ENCODE data around the gene LMTK3. TPM values are rescaled to one million over a fixed set of nuclear protein-coding genes. Genes with fewer than 3 reads are reported as not detected.
"Not testable (repeated sequence)": the region's sequence is repeated elsewhere in the genome, so short reads cannot be mapped to it uniquely, and the experiment has no call there.

The LMTK3 gene
- total RNA-seq, 1 donor from 2014 or later = 0.32 TPM

GRCh38 chr19:48490981-48491792 lies 20.4 kb downstream of the LMTK3 start:
- peak overlapping the region; percentile 31 for H3K27ac Mint-ChIP-seq (ENCODE audit: unreplicated experiment)
- TF ChIP-seq CTCF (IDR thresholded peaks at IDR 0.05) = no peak
- H3K4me3 Mint-ChIP-seq (ENCODE audit: unreplicated experiment) = peak overlapping the region; percentile 50
- no peaks in the 10 kb centered on the region for H3K9me3 Mint-ChIP-seq (ENCODE audit: unreplicated experiment)
- H3K4me1 Mint-ChIP-seq (ENCODE audit: unreplicated experiment) = peaks cover 51% of the 10 kb centered on the region
- no peaks in the 10 kb centered on the region for H3K36me3 Mint-ChIP-seq (ENCODE audit: unreplicated experiment)
- no peak for DNase-seq (ENCODE audit: extremely low spot score, unreplicated experiment)
- H3K27me3 Mint-ChIP-seq (ENCODE audit: unreplicated experiment) = no peaks in the 10 kb centered on the region

GRCh38 chr19:48489608-48490216 lies 21.9 kb downstream of the LMTK3 start:
- Mint-ChIP-seq H3K4me1 (ENCODE audit: unreplicated experiment) (peaks cover 44% of the 10 kb centered on the region), H3K36me3 (ENCODE audit: unreplicated experiment) (no peaks in the 10 kb centered on the region), H3K9me3 (ENCODE audit: unreplicated experiment) (no peaks in the 10 kb centered on the region), H3K27ac (ENCODE audit: unreplicated experiment) (no peak overlapping the region), H3K4me3 (ENCODE audit: unreplicated experiment) (no peak overlapping the region), H3K27me3 (ENCODE audit: unreplicated experiment) (no peaks in the 10 kb centered on the region)
- TF ChIP-seq CTCF (IDR thresholded peaks at IDR 0.05) = peak; percentile 96
- peak; percentile 93 for DNase-seq (ENCODE audit: extremely low spot score, unreplicated experiment)

- H3K4me1 Mint-ChIP-seq (ENCODE audit: unreplicated experiment) = peaks cover 40% of the 10 kb centered on the region
- H3K27me3 Mint-ChIP-seq (ENCODE audit: unreplicated experiment); DNase-seq (ENCODE audit: extremely low spot score, unreplicated experiment); H3K36me3 Mint-ChIP-seq (ENCODE audit: unreplicated experiment); H3K27ac Mint-ChIP-seq (ENCODE audit: unreplicated experiment); H3K9me3 Mint-ChIP-seq (ENCODE audit: unreplicated experiment); H3K4me3 Mint-ChIP-seq (ENCODE audit: unreplicated experiment): not testable (repeated sequence)
These were observed 23.2 kb downstream of the LMTK3 start for GRCh38 chr19:48488478-48488877.

GRCh38 chr19:48487948-48488347 lies 23.7 kb downstream of the LMTK3 start:
- H3K27ac Mint-ChIP-seq (ENCODE audit: unreplicated experiment) = peak overlapping the region; percentile 13
- no peaks in the 10 kb centered on the region for H3K36me3 Mint-ChIP-seq (ENCODE audit: unreplicated experiment)
- no peaks in the 10 kb centered on the region for H3K27me3 Mint-ChIP-seq (ENCODE audit: unreplicated experiment)
- H3K4me1 Mint-ChIP-seq (ENCODE audit: unreplicated experiment) = peaks cover 40% of the 10 kb centered on the region
- DNase-seq (ENCODE audit: extremely low spot score, unreplicated experiment) = no peak
- no peak for TF ChIP-seq CTCF (IDR thresholded peaks at IDR 0.05)
- H3K9me3 Mint-ChIP-seq (ENCODE audit: unreplicated experiment) = no peaks in the 10 kb centered on the region
- H3K4me3 Mint-ChIP-seq (ENCODE audit: unreplicated experiment) = no peak overlapping the region

GRCh38 chr19:48487544-48487943 lies 24.1 kb downstream of the LMTK3 start:
- no peak for TF ChIP-seq CTCF (IDR thresholded peaks at IDR 0.05)
- Mint-ChIP-seq H3K4me1 (ENCODE audit: unreplicated experiment) (peaks cover 36% of the 10 kb centered on the region), H3K9me3 (ENCODE audit: unreplicated experiment) (no peaks in the 10 kb centered on the region), H3K27ac (ENCODE audit: unreplicated experiment) (peak overlapping the region; percentile 13), H3K27me3 (ENCODE audit: unreplicated experiment) (no peaks in the 10 kb centered on the region), H3K36me3 (ENCODE audit: unreplicated experiment) (no peaks in the 10 kb centered on the region), H3K4me3 (ENCODE audit: unreplicated experiment) (no peak overlapping the region)
- DNase-seq (ENCODE audit: extremely low spot score, unreplicated experiment) = no peak

GRCh38 chr19:48486706-48487105 lies 24.9 kb downstream of the LMTK3 start:
- not testable (repeated sequence) for H3K27ac Mint-ChIP-seq (ENCODE audit: unreplicated experiment); H3K27me3 Mint-ChIP-seq (ENCODE audit: unreplicated experiment); DNase-seq (ENCODE audit: extremely low spot score, unreplicated experiment); H3K4me3 Mint-ChIP-seq (ENCODE audit: unreplicated experiment); H3K9me3 Mint-ChIP-seq (ENCODE audit: unreplicated experiment); H3K36me3 Mint-ChIP-seq (ENCODE audit: unreplicated experiment)
- peaks cover 39% of the 10 kb centered on the region for H3K4me1 Mint-ChIP-seq (ENCODE audit: unreplicated experiment)

Data from osteocyte (in vitro differentiated cells).